H1 (cell line): Measurements from ENCODE around the gene DHCR24. TPM values are rescaled to one million over a fixed set of nuclear protein-coding genes. Genes with fewer than 3 reads are reported as not detected.

ENCODE experiments used
- BACH1 ChIP-seq: IDR thresholded peaks from 2 replicates; pipeline ENCODE4 v1.6.1; 2012; ENCODE audit warnings: low read length, improper control_type of control experiment
- KDM4A ChIP-seq: IDR thresholded peaks from one replicate; pipeline ENCODE4 v1.7.1; 2012; ENCODE audit warnings: low read depth, mild to moderate bottlenecking, moderate library complexity, low read length, inconsistent platforms; ENCODE audit not compliant: severe bottlenecking
- NANOG ChIP-seq: IDR thresholded peaks from 2 replicates; pipeline ENCODE4 v1.6.1; 2011; ENCODE audit warnings: low read length, low read depth, mild to moderate bottlenecking, inconsistent platforms; ENCODE audit not compliant: insufficient read depth, poor library complexity, severe bottlenecking
- POLR2A ChIP-seq, 2 experiments: IDR thresholded peaks; 1 replicate in 1 of 2; 2 replicates in 1 of 2; pipeline ENCODE4 v1.6.1; 2011; ENCODE audit warnings: low read depth in 2 of 2, low read length in 2 of 2, mild to moderate bottlenecking in 2 of 2; ENCODE audit errors: control extremely low read depth in 1 of 2
- POU5F1 ChIP-seq: IDR thresholded peaks from 2 replicates; pipeline ENCODE4 v1.6.1; 2011; ENCODE audit warnings: low read depth, mild to moderate bottlenecking, low read length, moderate library complexity
- RBBP5 ChIP-seq: IDR thresholded peaks from 2 replicates; pipeline ENCODE4 v1.7.1; 2012; ENCODE audit warnings: low read depth, mild to moderate bottlenecking, inconsistent platforms, low read length, moderate library complexity, borderline replicate concordance
- SIRT6 ChIP-seq: IDR thresholded peaks from one replicate; pipeline ENCODE4 v1.7.1; 2012; ENCODE audit warnings: low read length, inconsistent platforms
- YY1 ChIP-seq: IDR thresholded peaks from 2 replicates; pipeline ENCODE4 v1.6.1; 2011; ENCODE audit warnings: low read depth, mild to moderate bottlenecking, low read length
- polyA plus RNA-seq, 7 experiments: library from polyadenylated mRNA; depleted of rRNA in 3 of 7; stranded (reverse) in 5 of 7; unstranded in 2 of 7; fragments of >200 nt in 5 of 7; fragments of 200-250 nt in 2 of 7; gene quantifications; 1 replicate in 5 of 7; 2 replicates in 1 of 7; 4 replicates in 1 of 7; pipeline versions ENCODE4 v1.2.1 to v1.2.3, GENCODE V29; 2011 to 2013; ENCODE audit warnings: missing spikeins in 2 of 7, mixed read lengths in 2 of 7
- total RNA-seq: library from RNA; stranded (reverse); fragmentation: NEBNext Ultra II Directional; extraction: Animal tissue kit (Norgen Biotek cat#: 25700); gene quantifications from 2 replicates; pipeline ENCODE4 v1.2.1, GENCODE V29; 2021
- TF ChIP-seq, protein P1 (sequence below): IDR thresholded peaks from 2 replicates; pipeline ENCODE4 v1.6.1; 2011; ENCODE audit warnings: low read depth, mild to moderate bottlenecking, low read length; ENCODE audit not compliant: insufficient read depth

Gene DHCR24
- total and polyA plus RNA-seq, 2 of the 8 experiments (the other 6 are each of a cell fraction or from before 2014, with no cell fraction given): 370 to 419 TPM

DNA sequence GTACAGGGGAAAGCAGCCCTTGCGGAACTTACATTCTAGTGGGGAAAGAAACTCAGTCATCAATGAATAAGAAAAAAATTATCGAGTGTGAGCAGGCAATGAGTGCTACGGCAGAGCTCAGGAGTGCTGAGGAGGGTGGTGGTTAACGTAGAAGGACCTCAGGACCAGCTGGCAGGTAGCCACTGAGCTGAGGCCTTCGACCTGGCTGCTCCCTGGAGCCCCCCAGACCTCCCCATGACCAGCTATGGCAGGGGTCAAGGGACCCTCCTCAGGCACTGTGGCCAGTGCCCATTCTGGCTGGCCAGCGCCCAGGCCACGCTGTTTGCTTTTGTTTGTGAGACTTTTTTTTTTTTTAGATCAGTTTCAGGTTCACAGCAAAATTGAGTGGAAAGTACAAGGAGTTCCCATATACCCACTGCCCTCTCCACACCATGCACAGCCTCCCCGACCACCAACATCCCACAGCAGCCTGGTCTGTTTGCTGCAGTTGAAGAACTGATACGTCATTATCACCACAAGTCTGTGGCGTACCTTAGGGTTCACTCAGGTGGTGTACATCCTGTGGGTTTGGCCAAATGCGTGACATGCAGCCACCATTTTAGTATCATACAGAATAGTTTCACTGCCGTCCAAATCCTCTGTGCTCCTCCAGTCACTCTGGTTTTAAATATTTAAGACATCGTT is 74.1 kb downstream of the DHCR24 start (continued):
- TF ChIP-seq KDM4A (no peak), BACH1 (no peak), SIRT6 (no peak), RBBP5 (no peak), POU5F1 (no peak), YY1 (no peak), POLR2A (IDR thresholded peaks at IDR 0.05; ENCODE audit: control extremely low read depth in 1 of 2, low read depth in 2 of 2, low read length in 2 of 2) (no peak), NANOG (no peak)
- TF ChIP-seq, protein P1, sequence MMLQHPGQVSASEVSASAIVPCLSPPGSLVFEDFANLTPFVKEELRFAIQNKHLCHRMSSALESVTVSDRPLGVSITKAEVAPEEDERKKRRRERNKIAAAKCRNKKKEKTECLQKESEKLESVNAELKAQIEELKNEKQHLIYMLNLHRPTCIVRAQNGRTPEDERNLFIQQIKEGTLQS: no peak
